ENCODE data around the gene SCAMP1.

Gene SCAMP1

GRCh38 chr5:78360674-78360923, 182 bp downstream of the SCAMP1 start:
- no peak for DNase-seq (ENCODE audit: low read depth)
- no peak for TF ChIP-seq CTCF (conservative IDR thresholded peaks at IDR 0.05; ENCODE audit: low read depth, low read length)
- H3K4me3 ChIP-seq (ENCODE audit: low read length): peak overlapping the region; percentile 96

GRCh38 chr5:78360924-78361630, 660 bp downstream of the SCAMP1 start:
- peak; percentile 31 for TF ChIP-seq CTCF (conservative IDR thresholded peaks at IDR 0.05; ENCODE audit: low read depth, low read length)

GRCh38 chr5:78361631-78361993, 1.2 kb downstream of the SCAMP1 start:
- no peak for DNase-seq (ENCODE audit: low read depth)
- peak overlapping the region; percentile 96 for H3K4me3 ChIP-seq (ENCODE audit: low read length)
- no peak for TF ChIP-seq CTCF (conservative IDR thresholded peaks at IDR 0.05; ENCODE audit: low read depth, low read length)

More at GRCh38 chr5:78360924-78361630, 660 bp downstream of the SCAMP1 start:
- H3K4me3 ChIP-seq (ENCODE audit: low read length): peak overlapping the region; percentile 96
- peak; percentile 62 for DNase-seq (ENCODE audit: low read depth)

- TF ChIP-seq CTCF (conservative IDR thresholded peaks at IDR 0.05; ENCODE audit: low read depth, low read length): no peak
- no peak for DNase-seq (ENCODE audit: low read depth)
- no peak overlapping the region for H3K4me3 ChIP-seq (ENCODE audit: low read length)
Measured at GRCh38 chr5:78362220-78362619, 1.8 kb downstream of the SCAMP1 start.

GRCh38 chr5:78364005-78364404, 3.6 kb downstream of the SCAMP1 start:
- no peak for TF ChIP-seq CTCF (conservative IDR thresholded peaks at IDR 0.05; ENCODE audit: low read depth, low read length)
- DNase-seq (ENCODE audit: low read depth): no peak

GRCh38 chr5:78367318-78367991, 7.0 kb downstream of the SCAMP1 start:
- TF ChIP-seq CTCF (conservative IDR thresholded peaks at IDR 0.05; ENCODE audit: low read depth, low read length): peak; percentile 18
- no peak overlapping the region for H3K4me3 ChIP-seq (ENCODE audit: low read length)
- no peak for DNase-seq (ENCODE audit: low read depth)

More at GRCh38 chr5:78364005-78364404, 3.6 kb downstream of the SCAMP1 start:
- no peak overlapping the region for H3K4me3 ChIP-seq (ENCODE audit: low read length)

- no peak for TF ChIP-seq CTCF (conservative IDR thresholded peaks at IDR 0.05; ENCODE audit: low read depth, low read length)
- no peak overlapping the region for H3K4me3 ChIP-seq (ENCODE audit: low read length)
- no peak for DNase-seq (ENCODE audit: low read depth)
Measured at GRCh38 chr5:78369680-78370079, 9.3 kb downstream of the SCAMP1 start.

All from retinal pigment epithelial cell (primary cell).